Activated B cell treated with CpG ODN at 0.5 μM for 24 hours (primary cell): Measurements from ENCODE around the gene E2F4. TPM values are rescaled to one million over a fixed set of nuclear protein-coding genes. Genes with fewer than 3 reads are reported as not detected.
A peak's percentile ranks its signal among the peaks of the same experiment; 100 is the strongest.

Experiments
- ATAC-seq: fragments of 200-7000 bp; cut with Tn5 transposase; one replicate; pipeline ENCODE4 v1.10.0; 2021; ENCODE audit warnings: low read depth, mild to moderate bottlenecking, moderate library complexity
- CTCF ChIA-PET: fragments of 350-600 bp; sonication (Branson Sonifier 250); formaldehyde crosslinking; loops from one replicate; lab custom pipeline; 2021; ENCODE audit warnings: antibody characterized with exemption; lab: Charles Lee
- POLR2A ChIA-PET: fragments of 350-600 bp; sonication (Branson Sonifier 250); formaldehyde crosslinking; loops from one replicate; lab custom pipeline; 2021; ENCODE audit warnings: antibody characterized with exemption; lab: Charles Lee
- DNase-seq: peaks from one replicate; pipeline ENCODE4 v3.0.0; 2022
- H3K27ac Mint-ChIP-seq: one replicate; pipeline ENCODE4 v1.8.0; 2020; ENCODE audit warnings: mixed read lengths
- H3K27me3 Mint-ChIP-seq: one replicate; pipeline ENCODE4 v1.8.0; 2021; ENCODE audit warnings: mixed read lengths
- H3K36me3 Mint-ChIP-seq: one replicate; pipeline ENCODE4 v1.8.0; 2021; ENCODE audit warnings: low read depth, mixed read lengths
- H3K4me1 Mint-ChIP-seq: one replicate; pipeline ENCODE4 v1.8.0; 2021; ENCODE audit warnings: mixed read lengths
- H3K4me3 Mint-ChIP-seq: one replicate; pipeline ENCODE4 v1.8.0; 2020; ENCODE audit warnings: mild to moderate bottlenecking, mixed read lengths
- H3K9me3 Mint-ChIP-seq: one replicate; pipeline ENCODE4 v1.8.0; 2020; ENCODE audit warnings: mixed read lengths
- intact Hi-C: fragments of 100-400 bp; cut with micrococcal nuclease; formaldehyde crosslinking; loops from one replicate; pipeline ENCODE4 v1.15.1; 2024
- total RNA-seq: library from RNA; stranded (reverse); gene quantifications from 2 replicates; pipeline ENCODE4 v1.2.3, GENCODE V29; 2022
- TF ChIP-seq, protein P1 (sequence below): fragments of 200-600 bp; IDR thresholded peaks from one replicate; pipeline ENCODE4 v1.8.0; 2022; ENCODE audit warnings: antibody characterized with exemption, mild to moderate bottlenecking

The E2F4 gene
- total RNA-seq, 1 donor from 2014 or later = 128 TPM

DNA sequence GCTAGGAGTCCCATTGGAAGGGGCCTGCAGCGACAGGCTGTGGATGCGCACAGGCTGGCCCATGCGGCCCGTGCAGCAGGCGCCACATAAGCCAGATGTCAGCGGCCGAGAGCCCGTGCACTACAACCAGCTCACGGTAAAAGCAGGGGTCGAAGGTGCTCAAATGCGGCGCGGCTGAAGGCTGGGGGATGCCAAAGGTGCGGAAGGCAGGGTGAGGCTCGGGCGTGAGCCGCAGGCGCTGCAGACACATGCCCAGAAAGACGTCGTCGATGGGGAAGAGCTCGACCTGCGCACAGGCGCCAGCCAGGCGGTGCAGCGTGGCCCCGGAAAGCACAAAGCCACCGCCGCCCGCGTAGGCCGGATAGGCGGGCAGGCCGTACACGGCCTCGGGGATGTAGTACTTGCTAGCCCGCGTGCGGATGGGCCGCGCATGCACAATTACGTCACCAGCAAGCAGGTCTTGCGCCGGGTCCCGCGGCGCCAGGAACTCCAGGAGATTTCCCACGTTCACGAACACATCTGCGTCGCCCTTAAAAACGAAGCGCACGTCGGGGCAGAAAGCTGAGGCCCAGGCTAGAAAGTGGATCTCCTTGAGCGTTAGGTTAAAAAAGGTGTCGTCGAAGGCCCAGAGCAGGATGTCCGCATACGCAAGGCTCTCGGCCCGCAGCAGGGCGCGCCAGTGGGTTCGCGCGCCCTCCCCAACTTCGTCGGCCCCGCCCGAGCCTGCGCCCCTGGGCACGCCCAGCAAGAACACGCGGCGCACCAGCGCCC, 42.5 kb upstream of the E2F4 start:
- Mint-ChIP-seq H3K9me3 (no peaks in the 10 kb centered on the region), H3K36me3 (peaks cover 38% of the 10 kb centered on the region), H3K27me3 (peaks cover 17% of the 10 kb centered on the region), H3K4me3 (no peak overlapping the region), H3K27ac (no peak overlapping the region), H3K4me1 (peaks cover 13% of the 10 kb centered on the region)
- ChIA-PET POLR2A (no interaction called here), CTCF (no interaction called here)
- ATAC-seq (no peak), DNase-seq (no peak)
- intact Hi-C loops = loop anchor here (10.0 kb wide), 1 partner anchor 515 kb away; the partner anchor contains the start of genes ACD, C16orf86, ENKD1 and PARD6A
- TF ChIP-seq, protein P1, sequence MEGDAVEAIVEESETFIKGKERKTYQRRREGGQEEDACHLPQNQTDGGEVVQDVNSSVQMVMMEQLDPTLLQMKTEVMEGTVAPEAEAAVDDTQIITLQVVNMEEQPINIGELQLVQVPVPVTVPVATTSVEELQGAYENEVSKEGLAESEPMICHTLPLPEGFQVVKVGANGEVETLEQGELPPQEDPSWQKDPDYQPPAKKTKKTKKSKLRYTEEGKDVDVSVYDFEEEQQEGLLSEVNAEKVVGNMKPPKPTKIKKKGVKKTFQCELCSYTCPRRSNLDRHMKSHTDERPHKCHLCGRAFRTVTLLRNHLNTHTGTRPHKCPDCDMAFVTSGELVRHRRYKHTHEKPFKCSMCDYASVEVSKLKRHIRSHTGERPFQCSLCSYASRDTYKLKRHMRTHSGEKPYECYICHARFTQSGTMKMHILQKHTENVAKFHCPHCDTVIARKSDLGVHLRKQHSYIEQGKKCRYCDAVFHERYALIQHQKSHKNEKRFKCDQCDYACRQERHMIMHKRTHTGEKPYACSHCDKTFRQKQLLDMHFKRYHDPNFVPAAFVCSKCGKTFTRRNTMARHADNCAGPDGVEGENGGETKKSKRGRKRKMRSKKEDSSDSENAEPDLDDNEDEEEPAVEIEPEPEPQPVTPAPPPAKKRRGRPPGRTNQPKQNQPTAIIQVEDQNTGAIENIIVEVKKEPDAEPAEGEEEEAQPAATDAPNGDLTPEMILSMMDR = no peak

DNA sequence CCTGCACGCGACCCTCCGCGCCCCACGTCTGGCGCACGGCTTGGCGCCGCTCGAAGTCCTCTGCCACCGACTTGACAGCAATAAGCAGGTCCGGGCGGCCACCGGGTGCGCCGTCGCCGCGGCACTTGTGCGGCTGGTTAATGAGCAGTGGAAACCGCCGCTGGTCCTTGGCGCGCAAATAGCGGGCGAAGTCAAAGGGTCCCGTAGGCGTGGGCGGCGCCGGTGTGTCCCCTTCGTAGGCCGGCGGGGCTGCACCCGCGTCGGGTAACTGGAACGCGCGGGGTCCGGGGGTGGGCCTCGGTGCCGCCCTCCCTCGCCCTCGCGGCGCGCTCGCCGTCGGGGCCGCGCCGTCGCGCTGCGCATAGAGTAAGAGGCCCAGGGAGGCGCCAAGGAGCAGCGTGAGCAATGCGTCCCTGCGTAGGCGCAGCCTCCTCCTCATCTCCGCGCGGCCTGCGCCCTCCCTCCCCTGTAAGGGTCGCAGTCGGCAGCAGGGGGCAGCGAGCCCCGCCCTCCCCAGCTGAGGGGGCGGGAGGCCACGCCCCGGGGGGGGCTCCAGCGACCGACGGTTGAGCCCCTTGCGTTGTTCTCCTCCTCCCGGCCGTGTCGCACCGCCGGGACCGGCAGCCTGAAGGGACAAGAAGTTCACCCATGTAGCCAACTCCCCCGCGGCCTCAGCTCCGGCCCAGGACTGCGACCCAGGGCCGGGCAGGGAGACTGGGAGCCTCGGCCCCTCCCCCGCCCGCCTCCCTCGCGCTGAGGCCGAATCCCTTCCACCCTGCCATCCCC, 41.7 kb upstream of the E2F4 start:
- DNase-seq = no peak
- POLR2A ChIA-PET = interaction anchor here (0.5 to 1.5 kb wide), 3 partner anchors 9 to 407 kb away, joined by 3 to 4 read pairs (median 4); partner anchors contain the start of gene TRADD
- H3K9me3 Mint-ChIP-seq = no peaks in the 10 kb centered on the region

DNA sequence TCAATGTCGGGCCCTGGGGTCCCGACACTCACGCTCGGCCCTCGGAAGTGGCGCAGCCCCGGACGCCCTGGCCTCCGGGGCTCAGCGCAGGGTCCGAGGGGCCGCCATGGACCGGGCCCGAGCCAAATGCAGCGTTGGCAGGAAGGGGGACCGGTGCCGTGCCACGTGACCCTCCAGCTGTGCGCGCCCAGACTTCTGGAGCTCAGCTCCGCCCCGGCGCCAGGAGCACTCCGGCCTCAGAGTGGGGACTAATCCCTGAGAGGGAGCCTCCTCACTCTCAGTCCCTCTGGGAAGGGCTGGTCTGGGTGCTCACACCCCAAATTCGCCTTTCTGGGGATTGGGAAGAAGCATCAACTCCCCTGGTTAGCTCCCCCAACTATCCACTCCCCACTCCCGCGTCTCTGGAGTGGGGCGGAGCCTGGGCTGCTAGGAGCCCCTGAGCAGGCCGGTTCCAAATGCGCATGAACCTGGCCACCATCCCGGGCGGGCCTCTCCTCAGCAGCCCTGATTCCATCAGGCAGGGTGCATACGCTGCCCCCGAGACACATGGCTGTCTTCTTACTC, 41.0 kb upstream of the E2F4 start, which contains the start of gene B3GNT9:
Gene B3GNT9 (minus strand): TSS at position 166 of the 564 bp plus-strand sequence. CDS start 513 bp downstream, outside the sequence.
- Mint-ChIP-seq H3K9me3 (no peaks in the 10 kb centered on the region), H3K36me3 (peaks cover 23% of the 10 kb centered on the region), H3K27ac (no peak within 1 kb of the TSS), H3K4me3 (peak within 1 kb of the TSS; percentile 63), H3K4me1 (peaks cover 17% of the 10 kb centered on the region), H3K27me3 (peaks cover 17% of the 10 kb centered on the region)
- ATAC-seq (peak; percentile 18), DNase-seq (no peak)
- TF ChIP-seq, protein P1 = no peak
- intact Hi-C loops = loop anchor here (10.0 kb wide), 1 partner anchor 514 kb away; the partner anchor contains the start of genes ACD, C16orf86, ENKD1 and PARD6A
- ChIA-PET CTCF (no interaction called here), POLR2A (interaction anchor here (0.5 to 1.5 kb wide), 5 partner anchors 8 to 406 kb away, joined by 3 to 5 read pairs (median 4); partner anchors contain the start of gene TRADD)

More for the DNA sequence above, 41.7 kb upstream of the E2F4 start:
- no peak overlapping the region for H3K27ac Mint-ChIP-seq
- H3K27me3 Mint-ChIP-seq = peaks cover 17% of the 10 kb centered on the region
- intact Hi-C loops = loop anchor here (10.0 kb wide), 1 partner anchor 515 kb away; the partner anchor contains the start of genes ACD, C16orf86, ENKD1 and PARD6A
- CTCF ChIA-PET = no interaction called here
- H3K4me3 Mint-ChIP-seq = no peak overlapping the region
- peaks cover 30% of the 10 kb centered on the region for H3K36me3 Mint-ChIP-seq
- TF ChIP-seq, protein P1 = no peak
- peaks cover 15% of the 10 kb centered on the region for H3K4me1 Mint-ChIP-seq
- peak; percentile 40 for ATAC-seq

DNA sequence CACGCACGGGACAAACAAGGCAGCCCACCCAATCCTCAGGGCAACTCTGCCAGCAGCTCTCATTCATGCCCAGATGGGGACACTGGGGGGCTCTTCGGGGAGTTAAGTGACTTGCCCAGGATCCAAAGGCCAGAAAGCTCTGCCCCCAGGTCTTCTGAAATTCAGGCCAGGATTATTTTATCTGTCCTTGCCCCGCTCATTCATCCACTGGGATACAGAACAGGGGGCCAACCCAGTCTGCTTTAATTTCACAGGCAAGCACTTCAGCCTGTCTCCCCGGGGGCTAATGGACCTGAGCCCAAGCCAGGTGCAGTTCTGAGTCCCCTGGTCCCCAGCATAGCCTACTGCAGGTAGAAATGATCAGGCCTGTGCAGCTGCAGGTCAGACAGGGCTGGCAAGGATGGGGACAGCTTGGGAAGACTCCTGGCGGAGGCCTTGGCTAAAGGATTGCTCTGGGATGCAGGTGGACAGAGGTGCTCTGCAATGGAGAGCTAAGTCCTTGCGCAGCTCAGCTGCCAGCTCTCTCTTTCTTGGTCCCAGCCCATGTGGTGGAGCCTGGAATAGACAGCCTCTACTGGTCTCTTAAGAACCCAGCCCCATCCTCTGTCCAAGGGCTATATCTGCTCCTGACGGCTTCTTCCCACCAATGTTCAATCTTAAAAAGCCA, 40.4 kb upstream of the E2F4 start:
- DNase-seq = no peak
- ATAC-seq = no peak
- TF ChIP-seq, protein P1 = no peak
- H3K27ac Mint-ChIP-seq = no peak overlapping the region
- no peaks in the 10 kb centered on the region for H3K9me3 Mint-ChIP-seq
- peaks cover 17% of the 10 kb centered on the region for H3K36me3 Mint-ChIP-seq
- peak overlapping the region; percentile 63 for H3K4me3 Mint-ChIP-seq
- ChIA-PET POLR2A (interaction anchor here (0.6 to 1.5 kb wide), 5 partner anchors 8 to 137 kb away, joined by 3 to 5 read pairs (median 4); partner anchors contain the start of gene TRADD), CTCF (no interaction called here)
- H3K27me3 Mint-ChIP-seq = peaks cover 17% of the 10 kb centered on the region
- peaks cover 23% of the 10 kb centered on the region for H3K4me1 Mint-ChIP-seq
- intact Hi-C loops = loop anchor here (10.0 kb wide), 1 partner anchor 513 kb away; the partner anchor contains the start of genes ACD, C16orf86, ENKD1 and PARD6A
